HG03558 (cell line): ENCODE measurements around the gene TMEM154.

Experiments
- ATAC-seq: cut with Tn5 transposase; IDR thresholded peaks from one replicate; pipeline ENCODE4 v1.9.1; 2021; ENCODE audit warnings: moderate number of reproducible peaks; ENCODE audit not compliant: unreplicated experiment; ENCODE audit errors: extremely low read depth

TMEM154 gene

DNA sequence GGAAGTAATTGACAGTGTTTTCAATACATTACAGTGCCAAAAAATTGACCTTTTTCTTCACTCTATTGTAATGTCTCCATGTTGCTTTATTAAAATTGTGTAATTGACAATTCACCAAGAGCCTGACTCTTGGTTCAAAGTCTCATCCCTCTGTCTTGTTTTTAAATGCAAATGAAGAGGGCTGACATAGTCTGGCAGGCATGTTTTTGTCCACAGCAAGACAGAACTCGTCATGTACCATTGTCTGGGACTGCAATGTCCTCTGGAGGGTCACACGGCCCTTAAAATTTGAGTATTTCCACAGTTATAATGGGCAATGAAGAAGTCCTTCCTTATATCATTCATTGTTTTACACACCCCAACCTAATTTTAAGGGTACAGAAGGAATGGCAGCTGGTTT lies 105.9 kb downstream of the TMEM154 start:
- ATAC-seq = no peak

DNA sequence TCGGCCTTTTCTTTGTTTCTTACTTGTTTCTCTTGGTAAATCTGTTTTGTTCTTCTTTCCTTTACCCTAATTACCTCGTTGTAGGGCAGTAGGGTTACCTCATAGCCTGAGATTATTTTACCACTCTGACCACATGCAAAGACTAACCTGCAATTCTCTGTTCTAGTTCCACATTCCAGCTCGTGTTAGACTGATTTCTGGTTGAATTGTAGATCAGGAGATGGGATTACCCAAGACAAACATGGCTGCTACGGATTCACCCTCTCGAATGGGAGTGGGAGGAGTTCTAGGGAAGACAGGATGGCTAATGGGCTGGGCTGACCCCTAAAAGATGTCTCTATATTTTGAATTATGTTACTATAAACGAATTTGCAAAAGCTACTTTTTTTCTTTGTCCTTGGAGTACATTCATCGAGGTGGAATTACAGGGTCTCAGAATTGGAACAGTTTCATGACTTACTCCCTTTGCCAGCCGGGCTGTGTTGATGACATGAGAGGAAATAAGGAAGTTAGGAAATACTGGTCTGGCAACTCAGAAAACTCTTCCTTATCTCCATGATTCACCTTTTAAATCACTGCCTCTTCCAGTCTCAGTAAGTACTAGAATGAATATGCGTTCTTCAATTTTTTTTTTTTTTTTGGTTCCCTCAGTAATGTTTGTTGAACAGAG lies 107.2 kb downstream of the TMEM154 start:
- ATAC-seq = no peak

DNA sequence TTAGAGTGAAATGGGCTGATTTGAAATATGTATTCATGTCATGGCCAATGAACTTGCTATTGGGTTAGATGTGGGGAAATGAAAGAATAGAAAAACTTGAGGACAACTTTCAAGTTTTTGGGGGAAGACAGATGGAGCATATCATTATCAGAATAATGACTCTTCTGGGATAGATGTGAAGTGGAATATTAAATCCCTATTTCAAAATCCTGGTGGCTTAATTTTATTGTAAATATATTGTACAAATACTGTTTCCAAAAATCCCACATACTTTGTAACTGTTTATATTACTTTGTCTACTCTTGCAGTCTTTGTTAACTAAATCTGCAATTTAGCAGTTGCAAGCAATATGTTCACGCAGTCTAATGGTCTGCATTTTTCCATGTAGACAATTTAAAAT lies 108.0 kb downstream of the TMEM154 start:
- no peak for ATAC-seq

DNA sequence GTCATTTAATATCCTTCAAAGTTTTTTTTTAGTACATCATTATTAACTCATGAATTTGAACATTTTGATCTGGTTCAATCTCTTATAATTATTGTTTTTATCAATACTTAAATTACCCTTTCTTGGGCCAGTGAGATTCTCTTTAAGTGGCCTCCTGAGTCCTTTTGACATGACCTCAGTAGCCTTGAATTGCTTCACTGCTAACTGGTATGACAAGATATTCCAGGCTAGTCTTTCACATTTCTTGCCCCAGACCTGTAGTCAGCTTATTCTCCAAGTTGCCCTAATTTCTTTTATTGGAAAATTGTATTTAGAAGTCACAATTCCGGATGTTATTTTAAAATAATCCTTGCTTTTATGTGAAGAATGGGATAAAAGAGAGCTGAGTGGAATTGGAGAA lies 108.5 kb downstream of the TMEM154 start:
- ATAC-seq = no peak
